C4-2B (cell line): ENCODE measurements around the gene TRIM40.

ENCODE experiments used
- H3K27ac ChIP-seq: fragments of 450-650 bp; 2 replicates; pipeline ENCODE4 v1.5.1; 2017
- CTCF ChIP-seq: fragments of 450-650 bp; conservative IDR thresholded peaks from 2 replicates; pipeline ENCODE4 v1.5.1; 2017; ENCODE audit warnings: mild to moderate bottlenecking
- ZFX ChIP-seq: fragments of 450-650 bp; IDR thresholded peaks from 2 replicates; pipeline ENCODE4 v1.6.1; 2017

TRIM40 gene

GRCh38 chr6:30147096-30147495 is 11.2 kb downstream of the TRIM40 start:
- TF ChIP-seq CTCF, result no peak
- no peak for TF ChIP-seq ZFX
- H3K27ac ChIP-seq, result no peak overlapping the region

- H3K27ac ChIP-seq, result no peak overlapping the region
- TF ChIP-seq CTCF, result no peak
- no peak for TF ChIP-seq ZFX
These were observed 13.3 kb downstream of the TRIM40 start for GRCh38 chr6:30149234-30149633.

GRCh38 chr6:30149858-30150550 is 14.1 kb downstream of the TRIM40 start:
- TF ChIP-seq ZFX, result no peak
- TF ChIP-seq CTCF, result no peak
- no peak overlapping the region for H3K27ac ChIP-seq

- H3K27ac ChIP-seq, result no peak overlapping the region
- TF ChIP-seq ZFX, result no peak
- TF ChIP-seq CTCF, result no peak
These were observed 14.9 kb downstream of the TRIM40 start for GRCh38 chr6:30150671-30151395.

GRCh38 chr6:30151580-30151979 is 15.6 kb downstream of the TRIM40 start:
- H3K27ac ChIP-seq, result no peak overlapping the region
- no peak for TF ChIP-seq CTCF
- no peak for TF ChIP-seq ZFX

GRCh38 chr6:30152016-30152673 is 16.2 kb downstream of the TRIM40 start:
- TF ChIP-seq ZFX, result no peak
- no peak for TF ChIP-seq CTCF
- H3K27ac ChIP-seq, result no peak overlapping the region

- no peak for TF ChIP-seq CTCF
- no peak for TF ChIP-seq ZFX
- no peak overlapping the region for H3K27ac ChIP-seq
These were observed 17.1 kb downstream of the TRIM40 start for GRCh38 chr6:30152910-30153610.
